ENCODE measurements around the gene FAM210B. TPM values are rescaled to one million over a fixed set of nuclear protein-coding genes. Genes with fewer than 3 reads are reported as not detected.
"Not testable (repeated sequence)": the region's sequence is repeated elsewhere in the genome, so short reads cannot be mapped to it uniquely, and the experiment has no call there.

Gene FAM210B
- total RNA-seq, 1 donor from 2014 or later = 23.6 TPM

DNA sequence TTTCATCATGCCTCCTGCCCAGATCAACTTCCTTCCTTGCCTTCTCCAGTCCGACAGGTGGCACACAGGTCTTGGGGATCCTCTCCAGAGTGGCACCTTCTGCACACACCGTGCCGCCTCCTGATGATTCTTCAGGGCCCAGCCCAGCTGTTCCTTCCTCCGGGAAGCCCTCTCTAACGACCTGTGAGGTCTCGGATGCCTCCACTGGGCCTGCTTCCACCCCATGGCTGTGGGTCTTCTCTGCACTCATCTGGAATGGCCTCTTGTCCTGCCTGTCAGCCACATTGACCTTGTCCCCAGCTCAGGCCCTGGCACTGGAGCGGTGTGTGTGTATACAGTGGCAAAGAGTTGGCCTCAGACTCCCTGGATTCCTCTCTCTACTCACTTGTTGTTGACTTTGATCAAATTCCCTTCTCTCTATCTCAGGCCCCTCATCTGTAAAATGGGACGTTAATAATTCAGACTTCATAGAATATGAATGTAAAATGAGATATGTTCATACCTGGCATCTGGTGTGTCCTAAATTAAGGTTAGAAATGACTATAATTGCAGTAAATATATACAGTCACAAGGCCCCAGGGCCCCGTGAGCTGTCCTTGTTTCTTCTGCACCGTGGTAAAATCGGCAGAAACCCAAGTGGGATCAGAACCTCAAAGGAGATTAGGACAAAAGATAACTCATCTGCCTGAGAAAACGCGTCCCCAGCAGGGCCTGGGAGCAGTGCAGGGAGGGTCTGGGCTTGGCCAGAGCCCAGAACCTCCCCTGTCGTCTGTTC lies 1.5 kb downstream of the FAM210B start:
- no peak for DNase-seq (ENCODE audit: low read depth in 2 of 2)

DNA sequence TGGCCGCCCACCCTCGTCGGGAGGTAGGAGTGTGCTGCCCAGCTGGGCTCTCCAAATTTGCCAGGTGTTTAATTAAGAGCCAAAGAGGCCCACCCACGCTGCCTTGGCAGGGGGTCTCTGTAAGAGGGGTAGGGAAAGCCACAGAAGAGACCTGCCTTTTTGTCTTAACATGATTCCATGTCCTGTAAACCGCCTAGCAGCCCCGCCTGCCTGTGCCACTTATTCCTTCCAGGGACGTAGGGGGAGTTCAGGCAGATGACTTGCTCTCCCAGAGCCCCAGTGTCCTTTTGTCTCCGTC lies 2.1 kb downstream of the FAM210B start:
- no peak for DNase-seq (ENCODE audit: low read depth in 2 of 2)

DNA sequence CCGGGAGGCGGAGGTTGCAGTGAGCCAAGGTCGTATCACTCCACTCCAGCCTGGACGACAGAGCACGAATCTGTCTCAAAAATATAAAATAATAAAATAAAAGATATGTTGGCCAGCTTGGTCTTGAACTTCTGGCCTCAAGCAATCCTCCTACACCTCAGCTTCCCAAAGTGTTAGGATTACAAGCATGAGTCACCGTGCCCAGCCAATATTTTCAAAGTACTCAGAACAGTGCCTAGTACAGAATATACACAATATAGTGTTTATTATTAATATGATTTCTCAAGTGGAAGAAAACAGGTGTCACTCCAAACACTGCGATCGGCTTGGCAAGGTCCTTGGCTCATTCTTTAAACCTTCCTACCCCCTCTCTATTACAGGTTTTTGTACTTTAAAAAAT lies 3.1 kb downstream of the FAM210B start:
- DNase-seq (ENCODE audit: low read depth in 2 of 2) = no peak

DNA sequence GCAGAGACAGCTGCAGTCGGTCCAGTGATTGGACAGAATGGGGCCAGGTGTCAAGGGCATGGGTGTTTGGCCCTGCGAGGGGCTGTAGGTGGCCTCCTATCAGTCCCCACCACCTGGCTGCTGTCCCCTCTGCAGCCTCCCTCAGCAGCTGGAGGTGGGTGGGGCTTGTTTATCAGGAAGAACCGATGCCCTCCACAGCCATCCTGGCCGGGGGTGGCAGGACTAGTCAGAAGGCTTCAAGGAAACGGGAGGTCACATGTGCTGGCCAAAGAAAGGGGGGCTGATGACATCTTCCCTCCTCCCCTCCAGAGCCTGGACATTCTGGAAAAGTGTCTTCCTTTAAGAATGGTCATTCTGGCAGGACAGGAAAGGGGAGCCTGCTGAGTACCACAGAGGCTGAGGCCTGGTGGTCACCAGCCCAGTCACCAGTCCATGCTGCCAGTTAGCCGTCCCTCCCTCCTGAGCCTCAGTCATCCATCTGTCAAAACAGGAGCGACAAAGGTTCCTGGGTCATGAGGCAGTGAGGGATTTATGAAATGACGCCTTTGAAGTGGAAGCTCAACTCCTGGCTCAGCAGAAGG lies 4.1 kb downstream of the FAM210B start:
- DNase-seq (ENCODE audit: low read depth in 2 of 2) = peak; percentile 59 to 64

DNA sequence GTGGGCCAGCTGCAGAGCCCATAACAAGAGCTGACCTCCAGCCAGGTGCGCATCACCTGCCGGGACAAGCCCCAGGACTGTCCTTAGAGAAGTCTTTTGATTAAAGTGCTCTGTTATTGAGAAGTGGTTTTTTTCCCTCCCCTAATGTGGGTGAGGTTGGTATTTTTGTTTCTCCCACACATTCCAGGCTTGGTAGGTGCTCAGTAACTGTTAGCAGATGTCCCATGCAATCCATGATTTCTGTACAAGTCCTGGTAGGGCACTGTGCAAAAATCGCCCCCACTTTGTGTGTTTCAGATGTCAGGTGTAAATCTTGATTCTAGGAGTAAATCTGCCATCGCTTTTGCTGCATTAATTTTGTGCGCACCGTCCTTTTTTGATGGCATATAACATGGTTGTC lies 4.7 kb downstream of the FAM210B start:
- no peak for DNase-seq (ENCODE audit: low read depth in 2 of 2)

DNA sequence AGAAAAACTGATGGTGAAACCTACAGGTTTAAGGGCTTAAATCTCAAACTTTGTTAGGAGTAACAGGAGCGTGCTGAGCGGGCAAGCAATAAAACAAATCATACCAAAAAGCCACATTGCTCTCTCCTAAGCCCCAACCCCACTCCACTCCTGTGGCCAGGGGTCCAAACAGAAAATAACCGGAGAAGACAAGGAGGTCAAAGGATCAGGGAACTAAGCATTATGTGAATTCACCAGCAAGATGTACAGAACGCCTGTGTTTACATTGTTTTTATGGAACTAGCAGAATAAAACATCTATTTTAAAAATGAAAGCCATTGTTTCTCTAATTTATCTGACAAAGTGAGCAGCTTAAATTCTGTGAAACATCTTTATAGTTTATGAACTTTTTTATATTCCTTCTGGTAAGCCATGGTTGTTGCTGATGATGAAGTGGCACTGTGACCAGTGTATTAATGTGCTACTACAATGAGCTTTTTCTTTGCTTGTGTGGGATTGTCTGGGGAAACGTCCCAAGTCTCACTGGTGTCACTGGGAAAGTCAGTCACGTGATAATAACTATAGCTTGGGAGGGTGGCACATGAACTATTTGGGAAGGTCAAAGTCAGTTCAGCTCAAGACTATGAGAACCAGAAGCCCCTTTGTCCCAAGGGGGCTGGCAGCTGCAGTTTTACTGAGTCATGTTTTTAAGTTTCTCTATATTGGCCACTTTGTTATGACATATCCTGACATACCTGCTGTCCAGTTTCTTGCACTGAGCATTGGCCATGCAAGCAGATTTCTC lies 9.8 kb downstream of the FAM210B start:
- DNase-seq (ENCODE audit: low read depth in 2 of 2) = no peak

DNA sequence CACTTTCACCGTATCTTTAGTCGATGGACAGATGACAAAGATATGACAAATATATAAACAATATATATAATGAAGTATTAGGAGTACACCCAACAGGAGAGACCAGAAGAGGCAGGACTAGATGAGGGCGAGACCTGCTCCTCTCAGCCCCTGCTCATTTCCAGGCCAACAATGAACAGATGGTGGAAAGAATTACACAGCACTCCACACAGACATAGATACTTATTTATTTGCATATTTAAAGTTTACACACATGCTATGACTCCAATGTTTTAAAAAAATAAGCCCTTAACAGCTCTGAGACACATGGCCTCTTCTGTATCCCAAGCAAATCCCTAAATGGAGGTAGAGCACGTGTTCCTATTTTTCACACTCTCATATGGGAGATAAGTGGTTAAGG lies 10.4 kb downstream of the FAM210B start:
- DNase-seq (ENCODE audit: low read depth in 2 of 2) = no peak

DNA sequence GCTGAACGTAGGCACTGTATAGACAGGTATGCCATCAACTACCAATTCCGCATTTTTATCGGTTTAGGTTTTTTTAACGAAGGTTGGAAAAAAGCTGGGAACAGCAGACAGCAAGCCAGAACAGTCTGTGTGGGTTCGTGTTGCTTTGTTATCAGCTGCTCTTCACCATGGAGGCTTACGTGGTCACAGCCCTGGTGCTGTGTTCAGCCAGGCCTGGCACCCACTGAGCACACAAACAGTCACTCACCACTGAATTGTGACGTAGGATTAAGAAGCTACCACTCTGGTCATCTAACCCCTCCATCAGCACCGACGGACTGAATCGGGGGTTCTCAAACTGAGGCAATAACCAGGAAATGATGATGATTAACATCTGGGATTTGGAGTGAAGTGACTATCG lies 13.2 kb downstream of the FAM210B start:
- no peak for DNase-seq (ENCODE audit: low read depth in 2 of 2)

DNA sequence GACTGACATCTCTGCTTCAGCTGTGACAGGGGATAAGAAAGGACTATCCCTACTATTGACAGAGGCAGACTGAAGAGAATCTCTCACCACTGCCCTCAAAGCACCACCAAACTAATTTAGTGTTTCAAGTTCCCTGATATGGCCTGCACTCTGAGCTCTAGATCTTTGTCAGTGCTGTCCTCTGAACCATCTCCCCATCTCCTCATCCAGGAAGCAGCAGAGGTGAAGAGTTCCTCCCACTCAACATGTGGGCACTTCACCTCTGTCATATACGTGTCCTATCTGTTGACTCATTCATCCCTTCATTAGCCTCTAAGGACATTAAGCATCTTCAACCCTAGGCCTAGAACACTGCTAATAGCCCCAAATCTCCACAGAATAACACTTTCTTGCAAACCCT lies 14.1 kb downstream of the FAM210B start:
- DNase-seq (ENCODE audit: low read depth in 2 of 2) = no peak

DNA sequence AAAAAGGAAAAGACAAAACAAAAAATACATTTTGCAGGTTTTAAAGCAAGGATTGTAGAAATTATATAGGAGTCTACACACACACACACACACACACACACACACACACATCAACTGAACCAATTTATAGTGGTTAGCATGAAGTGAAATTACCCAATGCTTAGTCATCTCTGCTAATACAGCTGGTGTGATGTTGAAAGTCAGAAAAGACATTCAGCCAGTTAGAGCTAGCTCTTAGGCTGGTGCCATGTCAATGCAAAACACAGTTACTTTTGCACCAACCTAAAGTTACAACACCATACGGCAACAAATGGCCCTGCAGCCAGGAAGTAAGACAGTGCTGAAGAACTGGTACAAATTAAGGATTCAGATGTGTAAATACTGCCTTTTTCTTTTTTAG lies 15.2 kb downstream of the FAM210B start:
- DNase-seq (ENCODE audit: low read depth in 2 of 2) = peak; percentile 9 to 75

DNA sequence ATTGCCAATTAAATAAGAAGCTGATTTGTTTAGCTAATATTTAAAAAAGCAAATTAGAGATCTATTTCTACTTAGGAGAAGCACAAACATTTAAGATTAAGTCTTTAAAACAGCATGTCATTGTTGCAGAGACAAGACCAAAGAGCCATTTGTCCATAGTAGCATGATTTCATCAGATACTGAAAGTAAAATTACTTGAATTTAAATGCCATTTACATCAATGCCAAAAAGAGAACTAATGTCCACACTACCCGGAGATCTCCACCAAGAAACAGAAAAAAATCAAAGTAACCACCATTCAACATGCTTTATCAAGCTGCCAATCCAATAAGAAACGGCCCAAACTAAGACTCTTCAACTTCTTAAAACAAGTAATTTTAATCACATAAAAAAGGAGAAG lies 17.6 kb downstream of the FAM210B start:
- no peak for DNase-seq (ENCODE audit: low read depth in 2 of 2)

DNA sequence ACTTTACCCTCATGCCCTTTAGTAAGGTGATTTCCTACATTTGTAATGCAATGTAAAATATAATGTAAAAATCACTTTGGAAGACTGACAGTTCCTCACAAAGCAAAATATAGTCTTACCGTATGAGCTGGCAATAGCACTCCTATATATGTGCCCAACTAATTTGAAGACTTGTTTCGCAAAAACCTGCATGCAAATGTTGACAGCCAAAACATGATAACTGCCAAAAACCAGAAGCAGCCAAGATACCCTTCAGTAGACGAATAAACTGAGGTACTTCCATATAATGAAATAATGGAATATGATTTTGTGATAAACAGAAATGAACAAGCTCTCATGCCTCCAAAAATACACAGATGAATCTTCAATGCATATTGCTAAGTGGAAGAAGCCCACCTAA lies 19.6 kb downstream of the FAM210B start:
- DNase-seq (ENCODE audit: low read depth in 2 of 2) = no peak

DNA sequence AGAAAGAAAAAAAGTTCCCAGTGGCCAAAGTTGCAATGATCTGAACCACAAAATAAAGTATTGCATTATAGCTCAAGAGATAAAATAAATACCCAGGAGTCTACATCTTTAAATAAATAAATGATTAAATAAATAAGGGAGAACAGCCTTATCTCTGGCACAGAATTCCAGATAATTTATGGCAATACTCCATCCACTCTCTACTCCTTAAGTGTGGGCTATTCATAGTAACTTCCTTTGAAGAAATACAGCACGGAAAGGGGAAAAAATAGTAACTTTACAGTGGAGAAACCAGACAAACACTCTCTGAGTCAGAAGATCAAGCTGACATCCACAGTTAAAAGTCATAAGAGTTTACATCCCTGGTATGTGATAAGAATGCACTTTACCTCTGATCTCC lies 21.6 kb downstream of the FAM210B start:
- peak in 1 of 2 donors; percentile 66 for DNase-seq (ENCODE audit: low read depth in 2 of 2)

DNA sequence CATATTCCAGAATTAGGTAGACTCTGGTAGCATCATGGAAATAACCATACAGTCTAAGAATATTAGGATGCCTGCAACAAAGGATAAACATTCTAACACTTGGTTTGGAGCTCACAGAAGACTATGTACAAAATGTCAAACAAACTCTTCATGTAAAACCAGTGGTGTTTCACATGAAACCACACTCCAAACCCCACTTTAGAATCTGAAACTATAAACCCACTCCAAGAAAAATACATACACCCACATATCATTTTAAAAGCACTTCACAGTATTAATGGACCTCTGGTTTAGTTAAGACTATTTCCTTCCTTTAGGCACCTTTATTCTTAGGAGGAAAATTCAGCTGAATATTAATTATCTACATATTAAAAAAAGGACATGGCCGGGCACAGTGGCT lies 22.7 kb downstream of the FAM210B start:
- DNase-seq (ENCODE audit: low read depth in 2 of 2) = no peak

DNA sequence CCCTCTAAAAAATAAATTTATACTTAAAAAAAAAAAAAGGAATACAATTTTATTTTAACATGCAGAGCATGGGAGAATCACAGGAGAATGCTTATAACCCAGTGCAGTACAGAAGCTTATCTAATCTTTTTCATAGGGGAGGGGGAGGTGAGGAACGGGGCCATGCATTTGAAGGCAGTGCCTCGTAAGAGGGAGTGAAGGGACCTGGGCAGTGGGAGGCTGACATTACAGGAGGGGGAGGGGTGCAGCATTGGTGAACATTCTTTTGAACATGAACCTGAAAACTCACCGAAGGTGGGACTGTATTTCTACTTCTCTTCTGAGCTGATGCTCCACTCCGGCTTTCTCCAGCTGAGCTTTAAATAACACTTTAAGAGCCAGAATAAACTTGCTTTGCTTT lies 23.9 kb downstream of the FAM210B start:
- no peak for DNase-seq (ENCODE audit: low read depth in 2 of 2)

DNA sequence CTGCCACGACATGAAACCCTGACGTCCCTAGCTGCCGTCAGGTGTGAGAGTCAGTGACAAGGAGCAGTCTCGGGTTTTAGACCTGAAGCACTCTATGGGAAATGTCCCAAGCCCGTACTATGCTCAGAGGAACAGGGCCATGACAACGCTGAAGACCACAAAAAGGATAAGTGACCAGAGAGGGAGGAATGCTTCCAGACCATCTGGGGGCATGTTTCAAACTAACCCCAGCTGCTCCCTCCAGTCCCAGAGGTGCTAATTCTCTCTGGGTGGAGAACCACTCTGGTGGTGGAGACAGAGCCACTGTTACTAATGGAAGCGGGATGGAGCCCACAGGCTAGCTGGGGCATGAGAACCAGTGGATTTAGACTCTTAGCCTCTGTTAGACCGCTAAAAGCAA lies 24.6 kb downstream of the FAM210B start:
- no peak for DNase-seq (ENCODE audit: low read depth in 2 of 2)

DNA sequence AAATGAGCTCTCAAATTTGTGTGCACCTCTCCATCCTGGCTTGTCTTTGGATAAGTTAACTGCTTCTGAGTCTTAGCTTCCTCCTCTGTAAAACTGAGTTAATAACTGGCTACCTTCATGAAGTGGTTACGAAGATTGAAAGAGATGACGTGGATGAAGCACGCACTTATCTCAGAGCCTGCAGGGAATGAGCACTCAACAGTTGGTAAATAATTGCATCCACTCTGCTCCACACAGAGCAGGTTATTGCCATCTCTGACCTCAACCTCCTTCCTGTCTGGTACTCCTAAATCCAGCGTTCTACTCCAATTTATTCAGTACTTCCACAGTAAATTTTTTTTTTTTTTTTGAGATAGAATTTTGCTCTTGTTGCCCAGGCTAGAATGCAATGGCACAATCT lies 26.4 kb downstream of the FAM210B start:
- no peak for DNase-seq (ENCODE audit: low read depth in 2 of 2)

DNA sequence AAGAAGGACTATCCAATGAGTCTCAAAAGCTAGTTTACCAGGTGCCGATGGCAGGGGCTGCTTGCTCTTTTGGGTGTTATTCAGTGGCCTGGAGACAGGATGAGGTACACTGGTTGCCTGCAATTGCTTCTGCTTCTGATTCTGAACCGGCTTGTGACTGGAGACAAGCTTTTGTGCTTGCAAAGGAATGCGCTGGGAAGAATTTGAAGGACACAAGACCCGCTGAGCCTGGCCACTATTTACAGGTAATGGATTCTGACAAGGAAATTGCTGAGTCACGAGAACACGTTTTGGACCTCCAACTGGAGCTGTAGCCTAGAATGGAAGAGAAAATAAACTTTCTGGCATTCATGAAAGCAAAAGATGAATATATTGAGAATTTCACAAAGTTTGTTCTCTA lies 27.4 kb downstream of the FAM210B start:
- no peak for DNase-seq (ENCODE audit: low read depth in 2 of 2)

DNA sequence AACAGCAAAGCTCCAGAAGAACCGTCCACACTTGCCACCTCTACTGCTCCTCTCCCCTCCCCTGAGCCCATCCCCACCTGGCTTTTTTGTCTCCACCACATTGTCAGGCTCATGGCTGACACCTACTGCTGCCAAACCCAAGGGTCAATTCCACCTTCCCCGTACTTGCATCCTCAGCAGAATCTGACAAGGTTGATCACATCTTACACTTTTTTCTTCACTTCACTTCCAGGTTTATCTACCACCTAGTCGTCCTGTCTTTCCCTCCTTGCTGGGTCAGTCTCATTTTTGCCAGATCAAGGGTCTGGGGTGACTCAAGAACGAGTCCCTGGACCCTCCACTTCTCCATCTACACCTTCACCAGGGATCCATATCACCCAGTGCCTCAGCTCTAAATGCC lies 30.1 kb downstream of the FAM210B start:
- no peak for DNase-seq (ENCODE audit: low read depth in 2 of 2)

DNA sequence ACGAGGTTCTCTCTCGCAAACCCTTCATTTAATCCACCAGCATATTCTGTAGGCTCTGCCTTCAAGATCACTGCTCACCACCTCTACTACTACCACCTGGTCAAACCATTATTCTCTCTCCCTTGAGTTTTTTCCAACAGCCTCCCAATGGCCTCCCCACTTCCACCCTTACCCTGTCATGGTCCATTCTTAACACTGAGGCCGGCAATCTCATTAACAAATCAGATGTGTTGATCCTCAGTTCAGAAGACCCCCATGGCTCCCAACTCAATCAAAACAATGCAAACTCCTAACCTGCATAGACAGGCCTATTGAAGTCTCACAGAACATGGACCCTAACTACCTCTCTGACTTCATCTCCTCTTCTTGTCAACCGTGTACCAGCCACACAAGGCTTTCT lies 31.0 kb downstream of the FAM210B start:
- DNase-seq (ENCODE audit: low read depth in 2 of 2) = no peak

DNA sequence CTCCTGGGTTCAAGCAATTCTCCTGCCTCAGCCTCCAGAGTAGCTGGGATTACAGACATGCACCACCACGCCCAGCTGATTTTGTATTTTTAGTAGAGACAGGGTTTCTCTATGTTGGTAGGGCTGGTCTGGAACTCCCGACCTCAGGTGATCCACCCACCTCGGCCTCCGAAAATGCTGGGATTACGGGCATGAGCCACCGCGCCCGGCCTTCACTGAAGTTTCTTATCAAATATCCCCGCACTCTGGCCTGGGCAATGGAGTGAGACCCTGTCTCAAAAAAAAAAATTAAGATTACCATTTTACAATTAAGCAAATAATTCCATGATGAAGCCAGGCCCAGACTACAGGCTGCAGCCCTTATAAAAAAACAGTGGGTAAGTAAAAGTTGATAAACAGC lies 31.6 kb downstream of the FAM210B start:
- DNase-seq (ENCODE audit: low read depth in 2 of 2) = not testable (repeated sequence)

DNA sequence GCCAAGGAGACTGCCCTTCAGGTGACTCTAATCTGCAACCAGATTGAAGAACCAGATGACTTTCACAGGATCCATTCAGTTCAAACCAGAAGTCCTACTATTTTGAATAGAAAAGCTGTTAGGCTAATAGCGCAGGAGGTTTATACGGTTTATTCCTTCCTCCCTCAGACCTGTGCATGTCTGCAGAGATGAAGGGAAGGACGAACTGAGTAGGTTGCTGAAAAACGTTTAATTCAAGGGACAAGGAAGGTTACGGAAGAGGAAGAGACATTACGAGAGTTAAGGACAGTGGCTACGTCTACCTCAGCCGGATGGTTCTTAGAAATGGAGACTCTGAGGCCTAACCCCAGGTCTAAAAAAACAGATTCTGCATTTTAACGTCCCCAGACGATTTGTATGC lies 32.3 kb downstream of the FAM210B start:
- DNase-seq (ENCODE audit: low read depth in 2 of 2) = peak in 1 of 2 donors; percentile 3

DNA sequence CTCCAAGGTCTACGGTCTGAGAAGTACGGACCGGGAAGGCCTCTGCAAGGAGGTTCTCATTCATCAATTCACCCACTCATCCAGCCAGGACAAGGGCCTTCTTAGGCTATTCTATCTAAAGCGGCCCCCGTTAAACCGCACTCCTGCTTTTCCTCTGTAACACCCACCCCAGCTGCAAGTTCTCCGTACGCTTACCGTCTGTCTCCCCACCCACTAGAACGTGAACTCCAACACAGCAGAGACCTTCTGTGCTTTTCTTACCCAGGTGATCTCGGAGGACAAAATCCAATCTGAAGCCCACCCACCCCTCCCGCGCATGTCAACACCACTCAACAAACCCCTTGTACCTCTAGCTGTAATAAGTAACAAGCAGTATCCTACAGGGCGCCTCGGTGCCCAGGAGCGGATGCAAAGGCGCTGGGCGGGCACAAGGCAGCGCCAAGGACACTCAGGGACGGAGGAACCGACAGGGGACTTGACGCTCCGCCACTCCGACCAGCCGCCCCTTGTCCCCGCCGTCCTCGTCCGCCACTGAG lies 32.9 kb downstream of the FAM210B start:
- peak; percentile 11 to 19 for DNase-seq (ENCODE audit: low read depth in 2 of 2)
